Measurements from ENCODE around the gene CCNC.

CCNC gene

DNA sequence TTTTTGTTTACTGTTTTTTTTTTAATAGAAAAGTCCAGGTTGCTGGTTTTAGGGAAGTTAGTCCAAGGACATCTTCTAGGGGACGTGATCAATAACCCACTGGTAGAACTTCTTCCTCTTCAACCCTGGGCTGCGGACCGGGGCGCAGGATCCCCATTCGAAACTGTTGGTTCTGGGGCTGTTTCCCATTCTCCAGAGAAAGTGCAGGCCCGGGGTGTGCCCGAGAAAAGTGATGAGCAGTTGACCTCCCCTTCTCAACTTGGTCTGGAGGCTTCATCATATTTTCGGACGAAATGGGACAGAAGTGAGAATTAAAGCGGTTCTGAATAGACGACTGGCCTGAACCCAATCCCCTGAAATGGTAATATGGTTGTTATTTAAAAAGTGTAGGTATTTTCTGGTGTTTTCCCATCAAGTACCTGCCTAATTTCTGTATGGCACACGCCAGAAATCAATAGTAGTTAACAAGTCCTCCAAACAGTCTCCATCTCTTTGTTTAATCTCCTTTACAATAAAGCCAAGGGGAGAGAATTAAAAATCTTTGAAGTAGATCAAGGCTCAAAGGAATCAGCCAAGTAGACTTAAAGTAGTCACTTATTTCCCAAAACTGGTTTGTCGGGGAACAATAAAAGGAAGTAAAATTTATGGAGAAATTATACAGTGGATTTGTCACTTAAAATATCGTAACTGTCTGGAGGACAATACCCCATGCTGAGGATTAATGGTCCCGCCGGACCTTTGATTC is 37.6 kb upstream of the CCNC start:
- TF ChIP-seq, protein P1, sequence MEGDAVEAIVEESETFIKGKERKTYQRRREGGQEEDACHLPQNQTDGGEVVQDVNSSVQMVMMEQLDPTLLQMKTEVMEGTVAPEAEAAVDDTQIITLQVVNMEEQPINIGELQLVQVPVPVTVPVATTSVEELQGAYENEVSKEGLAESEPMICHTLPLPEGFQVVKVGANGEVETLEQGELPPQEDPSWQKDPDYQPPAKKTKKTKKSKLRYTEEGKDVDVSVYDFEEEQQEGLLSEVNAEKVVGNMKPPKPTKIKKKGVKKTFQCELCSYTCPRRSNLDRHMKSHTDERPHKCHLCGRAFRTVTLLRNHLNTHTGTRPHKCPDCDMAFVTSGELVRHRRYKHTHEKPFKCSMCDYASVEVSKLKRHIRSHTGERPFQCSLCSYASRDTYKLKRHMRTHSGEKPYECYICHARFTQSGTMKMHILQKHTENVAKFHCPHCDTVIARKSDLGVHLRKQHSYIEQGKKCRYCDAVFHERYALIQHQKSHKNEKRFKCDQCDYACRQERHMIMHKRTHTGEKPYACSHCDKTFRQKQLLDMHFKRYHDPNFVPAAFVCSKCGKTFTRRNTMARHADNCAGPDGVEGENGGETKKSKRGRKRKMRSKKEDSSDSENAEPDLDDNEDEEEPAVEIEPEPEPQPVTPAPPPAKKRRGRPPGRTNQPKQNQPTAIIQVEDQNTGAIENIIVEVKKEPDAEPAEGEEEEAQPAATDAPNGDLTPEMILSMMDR (conservative IDR thresholded peaks at IDR 0.05; ENCODE audit: low read length) = no peak
- TF ChIP-seq EZH2phosphoT487 (IDR thresholded peaks at IDR 0.05; ENCODE audit: borderline replicate concordance) = no peak
- Histone ChIP-seq H3K36me3 (ENCODE audit: insufficient read depth, low read length) (no peaks in the 10 kb centered on the region), H3K9ac (ENCODE audit: low read depth, low read length, poor library complexity, severe bottlenecking) (no peak overlapping the region), H2AFZ (ENCODE audit: low read length) (no peak overlapping the region), H3K4me1 (ENCODE audit: insufficient read depth, low read length, poor library complexity, severe bottlenecking) (no peaks in the 10 kb centered on the region), H3K4me3 (ENCODE audit: low read length, poor library complexity, severe bottlenecking) (no peak overlapping the region), H3K9me2 (replicated peaks; ENCODE audit: low read depth, low read length) (no peaks in the 10 kb centered on the region), H3K4me2 (ENCODE audit: low read depth, low read length, poor library complexity, severe bottlenecking) (no peak overlapping the region), H3K9me3 (ENCODE audit: insufficient read depth, low read depth, low read length) (no peaks in the 10 kb centered on the region), H3K79me2 (ENCODE audit: insufficient read depth, low read length) (no peaks in the 10 kb centered on the region), H4K20me1 (ENCODE audit: insufficient read depth, low read length, poor library complexity, severe bottlenecking) (no peaks in the 10 kb centered on the region), H3F3A (ENCODE audit: low read depth) (no peaks in the 10 kb centered on the region), H3K27me3 (ENCODE audit: insufficient read depth, low read length, poor library complexity, severe bottlenecking) (no peaks in the 10 kb centered on the region)

- H3K4me3 ChIP-seq (ENCODE audit: low read length, poor library complexity, severe bottlenecking) = no peak overlapping the region
- TF ChIP-seq, protein P1 (conservative IDR thresholded peaks at IDR 0.05; ENCODE audit: low read length) = no peak
- TF ChIP-seq EZH2phosphoT487 (IDR thresholded peaks at IDR 0.05; ENCODE audit: borderline replicate concordance) = no peak
- no peak overlapping the region for H3K4me2 ChIP-seq (ENCODE audit: low read depth, low read length, poor library complexity, severe bottlenecking)
- H3K4me1 ChIP-seq (ENCODE audit: insufficient read depth, low read length, poor library complexity, severe bottlenecking) = no peaks in the 10 kb centered on the region
- H3F3A ChIP-seq (ENCODE audit: low read depth) = no peaks in the 10 kb centered on the region
- H4K20me1 ChIP-seq (ENCODE audit: insufficient read depth, low read length, poor library complexity, severe bottlenecking) = no peaks in the 10 kb centered on the region
- no peaks in the 10 kb centered on the region for H3K9me2 ChIP-seq (replicated peaks; ENCODE audit: low read depth, low read length)
- no peaks in the 10 kb centered on the region for H3K9me3 ChIP-seq (ENCODE audit: insufficient read depth, low read depth, low read length)
- no peaks in the 10 kb centered on the region for H3K27me3 ChIP-seq (ENCODE audit: insufficient read depth, low read length, poor library complexity, severe bottlenecking)
- no peaks in the 10 kb centered on the region for H3K36me3 ChIP-seq (ENCODE audit: insufficient read depth, low read length)
- no peak overlapping the region for H3K9ac ChIP-seq (ENCODE audit: low read depth, low read length, poor library complexity, severe bottlenecking)
- H3K79me2 ChIP-seq (ENCODE audit: insufficient read depth, low read length) = no peaks in the 10 kb centered on the region
- H2AFZ ChIP-seq (ENCODE audit: low read length) = no peak overlapping the region
These were observed 36.7 kb upstream of the CCNC start for GRCh38 chr6:99605074-99605734.

GRCh38 chr6:99604166-99605073 is 36.0 kb upstream of the CCNC start:
- H3K4me3 ChIP-seq (ENCODE audit: low read length, poor library complexity, severe bottlenecking) = no peak overlapping the region
- no peaks in the 10 kb centered on the region for H4K20me1 ChIP-seq (ENCODE audit: insufficient read depth, low read length, poor library complexity, severe bottlenecking)
- H3K9me2 ChIP-seq (replicated peaks; ENCODE audit: low read depth, low read length) = no peaks in the 10 kb centered on the region
- H3K9me3 ChIP-seq (ENCODE audit: insufficient read depth, low read depth, low read length) = no peaks in the 10 kb centered on the region
- no peaks in the 10 kb centered on the region for H3F3A ChIP-seq (ENCODE audit: low read depth)
- TF ChIP-seq, protein P1 (conservative IDR thresholded peaks at IDR 0.05; ENCODE audit: low read length) = no peak
- no peak for TF ChIP-seq EZH2phosphoT487 (IDR thresholded peaks at IDR 0.05; ENCODE audit: borderline replicate concordance)
- no peaks in the 10 kb centered on the region for H3K79me2 ChIP-seq (ENCODE audit: insufficient read depth, low read length)
- no peak overlapping the region for H3K4me2 ChIP-seq (ENCODE audit: low read depth, low read length, poor library complexity, severe bottlenecking)
- no peaks in the 10 kb centered on the region for H3K36me3 ChIP-seq (ENCODE audit: insufficient read depth, low read length)
- H2AFZ ChIP-seq (ENCODE audit: low read length) = no peak overlapping the region
- no peaks in the 10 kb centered on the region for H3K4me1 ChIP-seq (ENCODE audit: insufficient read depth, low read length, poor library complexity, severe bottlenecking)
- no peaks in the 10 kb centered on the region for H3K27me3 ChIP-seq (ENCODE audit: insufficient read depth, low read length, poor library complexity, severe bottlenecking)
- no peak overlapping the region for H3K9ac ChIP-seq (ENCODE audit: low read depth, low read length, poor library complexity, severe bottlenecking)

Measured in Loucy (cell line).